SU-DHL-6 (cell line): Measurements from ENCODE around the gene TMIGD2.

ENCODE experiments used
- H2AFZ ChIP-seq: fragments of 200-600 bp; sonication (generic); 2 replicates; pipeline ENCODE4 v1.6.1; 2014; ENCODE audit warnings: low read depth, mild to moderate bottlenecking, moderate library complexity, mixed read lengths, antibody characterized with exemption, low read length; ENCODE audit not compliant: severe bottlenecking
- H3F3A ChIP-seq: fragments of 200-600 bp; shearing (Covaris generic); 2 replicates; pipeline ENCODE4 v1.6.0; 2016; ENCODE audit warnings: antibody characterized with exemption, mild to moderate bottlenecking; ENCODE audit not compliant: insufficient read depth
- H3K27ac ChIP-seq: fragments of 200-600 bp; sonication (generic); 2 replicates; pipeline ENCODE4 v1.5.1; 2016; ENCODE audit warnings: low read depth, mild to moderate bottlenecking, low read length, moderate library complexity, mixed read lengths
- H3K27me3 ChIP-seq: fragments of 200-600 bp; sonication (generic), shearing (Covaris generic); 2 replicates; pipeline ENCODE4 v1.6.0; 2014; ENCODE audit warnings: mild to moderate bottlenecking, low read length
- H3K36me3 ChIP-seq: fragments of 200-600 bp; sonication (generic); 2 replicates; pipeline ENCODE4 v1.6.1; 2014; ENCODE audit warnings: mild to moderate bottlenecking, low read length, mixed read lengths
- H3K4me2 ChIP-seq: fragments of 300-600, 200-600 bp; shearing (Covaris generic), sonication (generic); 2 replicates; pipeline ENCODE4 v1.6.0; 2014; ENCODE audit warnings: low read length, low read depth, mild to moderate bottlenecking; ENCODE audit not compliant: poor library complexity, severe bottlenecking
- H3K4me3 ChIP-seq: fragments of 200-600 bp; sonication (generic); 2 replicates; pipeline ENCODE4 v1.5.1; 2014; ENCODE audit warnings: antibody characterized with exemption, low read length, mild to moderate bottlenecking, mixed read lengths; ENCODE audit not compliant: insufficient read depth, poor library complexity, severe bottlenecking
- H3K79me2 ChIP-seq: fragments of 200-600 bp; sonication (generic); 2 replicates; pipeline ENCODE4 v1.6.1; 2014; ENCODE audit warnings: mild to moderate bottlenecking, low read length, moderate library complexity; ENCODE audit not compliant: insufficient read depth
- H3K9ac ChIP-seq: fragments of 200-600 bp; sonication (generic); 2 replicates; pipeline ENCODE4 v1.7.0; 2014; ENCODE audit warnings: mild to moderate bottlenecking, low read length
- H3K9me2 ChIP-seq: fragments of 200-600 bp; sonication (generic); replicated peaks from 2 replicates; pipeline ENCODE4 v1.6.1; 2014; ENCODE audit warnings: low read length; ENCODE audit not compliant: insufficient read depth
- H3K9me3 ChIP-seq: fragments of 200-600 bp; sonication (generic); 2 replicates; pipeline ENCODE4 v1.6.1; 2014; ENCODE audit warnings: low read length, mixed read lengths; ENCODE audit not compliant: insufficient read depth
- H4K20me1 ChIP-seq: fragments of 200-600 bp; sonication (generic); 2 replicates; pipeline ENCODE4 v1.6.1; 2014; ENCODE audit warnings: low read depth, mild to moderate bottlenecking, antibody characterized with exemption, low read length, moderate library complexity, mixed read lengths
- EZH2phosphoT487 ChIP-seq: fragments of 200-600 bp; sonication (generic), shearing (Covaris generic); conservative IDR thresholded peaks from 2 replicates; pipeline ENCODE4 v1.6.1; 2018; ENCODE audit warnings: mild to moderate bottlenecking, antibody characterized with exemption, low read length, moderate library complexity, mixed read lengths
- TF ChIP-seq, protein P1 (sequence below): fragments of 200-600 bp; sonication (generic); IDR thresholded peaks from one replicate; pipeline ENCODE4 v1.5.1; 2017; ENCODE audit warnings: antibody characterized with exemption, mild to moderate bottlenecking, low read length, moderate library complexity; ENCODE audit not compliant: insufficient read depth, poor library complexity, severe bottlenecking

Gene TMIGD2

DNA sequence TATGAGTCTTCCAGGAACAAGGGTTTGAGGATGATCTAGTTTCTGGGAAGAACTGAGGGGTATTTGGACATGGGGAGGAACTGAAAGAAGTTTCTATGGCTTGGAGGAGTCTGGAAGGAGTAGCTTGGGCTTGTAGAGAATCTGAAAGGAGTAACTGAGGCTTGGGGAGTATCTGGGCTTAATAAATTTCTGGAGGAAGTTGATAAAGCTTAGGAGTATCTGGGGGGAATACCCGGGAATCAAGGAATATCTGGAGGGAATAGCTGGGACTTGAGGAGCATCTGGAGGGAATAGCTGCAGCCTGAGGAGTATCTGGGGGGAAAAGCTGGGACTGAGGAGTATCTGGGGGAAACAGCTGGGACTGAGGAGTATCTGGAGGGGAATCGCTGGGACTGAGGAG is 18.2 kb upstream of the TMIGD2 start:
- H4K20me1 ChIP-seq, result no peaks in the 10 kb centered on the region
- H3K9me3 ChIP-seq, result 0 out of 2 replicates have a peak, but pooled peaks cover 4% of the 10 kb centered on the region
- H3K4me2 ChIP-seq, result no peak overlapping the region
- H3K4me3 ChIP-seq, result no peak overlapping the region
- H3K27me3 ChIP-seq, result no peaks in the 10 kb centered on the region
- no peak overlapping the region for H3K9ac ChIP-seq
- H3K9me2 ChIP-seq, result no peaks in the 10 kb centered on the region
- no peaks in the 10 kb centered on the region for H3K36me3 ChIP-seq
- no peaks in the 10 kb centered on the region for H3K79me2 ChIP-seq
- no peak overlapping the region for H3K27ac ChIP-seq
- no peak overlapping the region for H2AFZ ChIP-seq
- no peaks in the 10 kb centered on the region for H3F3A ChIP-seq
- TF ChIP-seq, protein P1, sequence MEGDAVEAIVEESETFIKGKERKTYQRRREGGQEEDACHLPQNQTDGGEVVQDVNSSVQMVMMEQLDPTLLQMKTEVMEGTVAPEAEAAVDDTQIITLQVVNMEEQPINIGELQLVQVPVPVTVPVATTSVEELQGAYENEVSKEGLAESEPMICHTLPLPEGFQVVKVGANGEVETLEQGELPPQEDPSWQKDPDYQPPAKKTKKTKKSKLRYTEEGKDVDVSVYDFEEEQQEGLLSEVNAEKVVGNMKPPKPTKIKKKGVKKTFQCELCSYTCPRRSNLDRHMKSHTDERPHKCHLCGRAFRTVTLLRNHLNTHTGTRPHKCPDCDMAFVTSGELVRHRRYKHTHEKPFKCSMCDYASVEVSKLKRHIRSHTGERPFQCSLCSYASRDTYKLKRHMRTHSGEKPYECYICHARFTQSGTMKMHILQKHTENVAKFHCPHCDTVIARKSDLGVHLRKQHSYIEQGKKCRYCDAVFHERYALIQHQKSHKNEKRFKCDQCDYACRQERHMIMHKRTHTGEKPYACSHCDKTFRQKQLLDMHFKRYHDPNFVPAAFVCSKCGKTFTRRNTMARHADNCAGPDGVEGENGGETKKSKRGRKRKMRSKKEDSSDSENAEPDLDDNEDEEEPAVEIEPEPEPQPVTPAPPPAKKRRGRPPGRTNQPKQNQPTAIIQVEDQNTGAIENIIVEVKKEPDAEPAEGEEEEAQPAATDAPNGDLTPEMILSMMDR, result no peak
- TF ChIP-seq EZH2phosphoT487, result no peak

DNA sequence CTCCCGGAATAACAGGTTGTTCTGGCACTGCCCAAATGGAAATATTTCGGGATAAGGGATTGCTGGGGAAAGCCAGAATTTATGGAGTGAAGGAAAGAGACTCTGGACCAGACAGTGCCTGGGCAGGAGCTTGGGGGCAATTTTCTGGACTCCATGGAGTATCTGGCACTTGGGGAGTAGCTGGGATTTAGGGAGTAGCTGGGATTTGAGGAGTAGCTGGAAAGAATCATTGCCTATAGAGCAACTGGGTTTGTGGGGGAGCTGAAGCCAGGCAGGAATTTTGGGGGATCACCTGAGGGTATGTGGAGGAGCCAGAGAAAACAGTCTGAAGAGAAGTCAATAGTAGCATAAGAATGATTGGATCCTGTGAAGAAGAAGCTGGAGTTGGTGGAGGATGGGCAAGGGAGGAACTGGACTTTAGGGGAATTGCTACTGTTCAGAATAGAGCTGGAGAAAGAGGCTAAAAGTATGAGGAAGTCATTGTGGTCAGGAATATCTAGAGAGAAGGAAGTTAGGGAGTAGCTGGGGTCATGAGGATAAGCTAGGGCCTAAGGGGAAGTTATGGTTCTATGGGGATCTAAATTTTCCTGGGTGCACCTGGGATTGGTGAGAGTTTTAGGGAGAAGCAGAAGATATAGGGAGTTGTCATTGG is 17.0 kb upstream of the TMIGD2 start:
- Histone ChIP-seq H3K9me3 (0 out of 2 replicates have a peak, but pooled peaks cover 4% of the 10 kb centered on the region), H2AFZ (no peak overlapping the region), H3K79me2 (no peaks in the 10 kb centered on the region), H3K4me3 (no peak overlapping the region), H3K27me3 (no peaks in the 10 kb centered on the region), H3K36me3 (no peaks in the 10 kb centered on the region), H3K9me2 (no peaks in the 10 kb centered on the region), H3K9ac (no peak overlapping the region), H3K27ac (no peak overlapping the region), H3F3A (no peaks in the 10 kb centered on the region), H4K20me1 (no peaks in the 10 kb centered on the region), H3K4me2 (no peak overlapping the region)
- no peak for TF ChIP-seq EZH2phosphoT487
- TF ChIP-seq, protein P1, result no peak

DNA sequence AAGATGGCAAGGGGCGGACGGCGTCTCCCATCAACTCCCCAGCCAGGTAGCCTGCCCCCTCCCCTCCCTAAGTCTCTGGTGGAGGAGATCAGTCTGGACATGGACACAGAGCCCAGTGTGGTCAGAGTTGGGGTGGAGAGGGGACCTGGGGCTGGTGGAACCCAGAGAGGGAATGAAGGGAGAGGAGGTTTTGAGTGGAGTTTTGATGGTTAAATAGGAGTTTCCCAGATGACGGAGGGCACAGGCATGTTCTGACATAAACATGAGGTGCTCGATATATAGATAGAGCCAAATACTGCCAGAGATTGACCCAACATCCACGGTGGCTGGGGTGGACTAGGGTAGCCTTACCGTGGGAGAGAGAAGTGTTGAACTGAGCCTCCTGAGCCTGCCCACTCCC is 16.3 kb upstream of the TMIGD2 start:
- H3K9me3 ChIP-seq, result 0 out of 2 replicates have a peak, but pooled peaks cover 4% of the 10 kb centered on the region
- no peaks in the 10 kb centered on the region for H3F3A ChIP-seq
- TF ChIP-seq, protein P1, result no peak
- TF ChIP-seq EZH2phosphoT487, result no peak
- H3K9ac ChIP-seq, result no peak overlapping the region
- H3K36me3 ChIP-seq, result no peaks in the 10 kb centered on the region
- no peaks in the 10 kb centered on the region for H4K20me1 ChIP-seq
- no peak overlapping the region for H3K4me3 ChIP-seq
- H3K27me3 ChIP-seq, result no peaks in the 10 kb centered on the region
- no peak overlapping the region for H3K4me2 ChIP-seq
- H3K9me2 ChIP-seq, result no peaks in the 10 kb centered on the region
- no peak overlapping the region for H3K27ac ChIP-seq
- H3K79me2 ChIP-seq, result no peaks in the 10 kb centered on the region
- no peak overlapping the region for H2AFZ ChIP-seq
